Hematopoietic multipotent progenitor cell treated with erythropoietin and hydrocortisone succinate and interleukin-3 and kit ligand, for 15 days (in vitro differentiated cells): ENCODE results near the gene OR51B4.
A peak's percentile ranks its signal among the peaks of the same experiment; 100 is the strongest.

Experiments used
- DNase-seq: peaks from one replicate; pipeline ENCODE4 v3.0.0-alpha.2; 2015; ENCODE audit warnings: low spot score

Gene OR51B4

DNA sequence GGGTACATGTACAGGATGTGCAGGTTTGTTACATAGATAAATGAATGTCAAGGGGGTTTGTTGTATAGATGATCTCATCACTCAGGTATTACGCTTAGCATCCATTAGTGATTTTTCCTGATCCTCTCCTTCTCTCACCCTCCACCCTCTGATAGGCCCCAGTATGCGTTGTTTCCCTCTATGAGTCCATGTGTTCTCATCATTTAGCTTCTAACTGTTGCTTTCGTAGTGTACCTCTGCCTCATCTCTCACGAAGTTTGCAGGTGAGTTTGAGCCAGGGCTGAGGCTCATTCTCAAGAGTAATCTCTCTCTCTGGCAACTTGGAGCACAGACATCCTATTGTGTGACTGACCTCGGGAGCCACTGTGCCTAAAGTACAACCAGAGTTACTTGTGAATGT lies 27.4 kb downstream of the OR51B4 start:
- DNase-seq, result peak; percentile 56

GRCh38 chr11:5272395-5273017 lies 29.2 kb downstream of the OR51B4 start:
- no peak for DNase-seq

GRCh38 chr11:5269715-5270147 lies 32.0 kb downstream of the OR51B4 start, which contains the start of gene HBE1:
HBE1 (minus strand) TSS chr11:5269945; CDS start chr11:5269890, 55 bp downstream.
- DNase-seq, result no peak

DNA sequence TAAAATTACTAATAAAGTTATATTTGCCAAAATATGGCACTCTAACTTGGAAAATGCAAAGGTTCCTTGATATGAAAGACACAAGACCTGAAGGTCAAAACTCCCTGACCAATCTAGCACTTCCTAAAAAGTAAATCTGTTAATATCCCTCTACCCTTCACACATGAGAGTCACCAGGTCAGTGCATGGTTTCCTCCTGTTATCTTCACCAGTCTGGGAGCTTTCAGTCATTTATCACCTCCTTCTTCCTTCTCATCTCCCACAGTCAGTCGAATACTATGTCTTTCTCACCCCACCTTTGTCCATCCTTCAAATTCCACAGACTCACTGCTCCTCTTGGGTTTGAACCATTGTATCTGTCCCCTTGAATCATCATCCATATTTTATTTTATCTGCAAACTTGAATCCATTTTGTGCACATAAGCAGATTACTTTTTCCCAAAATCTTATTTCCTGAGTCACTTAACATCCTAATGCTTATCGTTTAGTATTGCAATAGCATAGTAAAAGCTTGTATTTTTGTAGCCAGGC lies 34.6 kb downstream of the OR51B4 start:
- DNase-seq, result no peak

DNA sequence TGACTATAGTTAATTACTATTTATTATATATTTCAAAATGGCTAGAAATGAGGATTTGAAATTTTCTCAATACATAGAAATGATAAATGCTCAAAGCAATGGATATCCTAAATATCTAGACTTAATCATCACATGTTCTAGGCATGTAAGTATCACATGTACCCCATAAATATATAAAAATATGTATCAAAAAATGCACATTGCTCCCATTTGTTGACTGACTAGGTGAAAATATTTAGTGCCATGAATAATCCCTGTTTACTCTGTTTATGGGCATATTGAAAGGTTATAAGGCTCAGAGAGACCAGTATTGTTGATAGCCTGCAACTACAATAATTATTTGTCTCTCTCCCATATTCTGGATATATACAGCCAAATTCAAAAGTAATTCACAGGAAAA lies 35.1 kb downstream of the OR51B4 start:
- no peak for DNase-seq

GRCh38 chr11:5265832-5266231 lies 35.9 kb downstream of the OR51B4 start:
- DNase-seq, result no peak

- DNase-seq, result no peak
Measured at GRCh38 chr11:5258543-5259262, 43.0 kb downstream of the OR51B4 start.

DNA sequence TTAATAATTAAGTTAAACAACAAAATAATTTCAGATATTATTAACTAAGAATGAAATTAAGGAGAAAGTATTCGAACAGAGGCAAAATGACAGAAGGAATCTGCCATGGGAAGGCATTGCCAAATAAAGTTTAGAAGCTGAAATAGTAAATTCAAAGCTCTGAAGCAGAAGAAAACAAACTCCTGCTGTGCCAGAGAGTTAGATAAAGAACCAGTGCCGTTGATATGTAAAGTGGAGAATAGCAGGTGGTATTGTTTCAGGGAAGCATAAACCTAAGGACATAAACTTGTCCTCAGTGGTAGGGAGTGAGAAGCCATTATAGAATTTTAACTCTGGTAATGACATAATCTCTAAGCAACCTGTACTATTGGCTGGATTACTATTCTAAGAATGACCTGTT lies 44.5 kb downstream of the OR51B4 start:
- no peak for DNase-seq

- peak; percentile 34 for DNase-seq
Measured at GRCh38 chr11:5254646-5255413, 46.9 kb downstream of the OR51B4 start, which contains the start of gene HBG2. HBG2 (minus strand) TSS chr11:5254781; CDS start chr11:5254728, 53 bp downstream.

DNA sequence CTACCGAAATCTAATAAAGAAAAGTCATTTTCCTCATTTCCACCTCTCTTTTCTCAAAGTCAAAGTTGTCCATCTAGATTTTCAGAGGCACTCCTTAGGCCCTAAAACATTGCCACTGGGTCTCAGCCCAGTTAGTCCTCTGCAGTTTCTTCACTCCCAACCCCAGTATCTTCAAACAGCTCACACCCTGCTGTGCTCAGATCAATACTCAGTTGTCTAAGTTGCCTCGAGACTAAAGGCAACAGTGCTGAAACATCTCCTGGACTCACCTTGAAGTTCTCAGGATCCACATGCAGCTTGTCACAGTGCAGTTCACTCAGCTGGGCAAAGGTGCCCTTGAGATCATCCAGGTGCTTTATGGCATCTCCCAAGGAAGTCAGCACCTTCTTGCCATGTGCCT lies 47.7 kb downstream of the OR51B4 start:
- DNase-seq, result peak; percentile 62

- DNase-seq, result peak; percentile 43
Measured at GRCh38 chr11:5253440-5253839, 48.3 kb downstream of the OR51B4 start.

DNA sequence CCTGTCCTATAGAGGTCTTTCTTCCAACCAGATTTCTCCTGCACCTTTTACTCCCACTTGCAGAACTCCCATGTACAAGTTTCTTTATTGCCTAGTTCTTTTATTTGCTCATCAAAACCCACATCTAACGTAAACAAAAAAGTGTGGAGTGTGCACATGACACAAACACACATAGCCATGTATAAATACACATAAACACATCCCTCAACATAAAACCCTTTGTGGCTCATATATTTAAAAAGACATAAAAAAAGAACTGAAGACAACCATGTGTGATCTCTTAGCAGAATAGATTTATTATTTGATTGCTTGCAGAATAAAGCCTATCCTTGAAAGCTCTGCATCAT lies 48.9 kb downstream of the OR51B4 start:
- DNase-seq, result no peak

- DNase-seq, result peak; percentile 74
Measured at GRCh38 chr11:5252192-5252918, 49.4 kb downstream of the OR51B4 start.

GRCh38 chr11:5251746-5252145 lies 50.0 kb downstream of the OR51B4 start:
- no peak for DNase-seq
